Measurements from ENCODE around the gene CERS1.

The CERS1 gene, protein sequence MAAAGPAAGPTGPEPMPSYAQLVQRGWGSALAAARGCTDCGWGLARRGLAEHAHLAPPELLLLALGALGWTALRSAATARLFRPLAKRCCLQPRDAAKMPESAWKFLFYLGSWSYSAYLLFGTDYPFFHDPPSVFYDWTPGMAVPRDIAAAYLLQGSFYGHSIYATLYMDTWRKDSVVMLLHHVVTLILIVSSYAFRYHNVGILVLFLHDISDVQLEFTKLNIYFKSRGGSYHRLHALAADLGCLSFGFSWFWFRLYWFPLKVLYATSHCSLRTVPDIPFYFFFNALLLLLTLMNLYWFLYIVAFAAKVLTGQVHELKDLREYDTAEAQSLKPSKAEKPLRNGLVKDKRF

GRCh38 chr19:18895824-18896341 lies at the start of gene CERS1:
Gene CERS1 (minus strand): TSS chr19:18896158. CDS start chr19:18896072, 86 bp downstream.
- no peak for DNase-seq

- DNase-seq = no peak
Measured at GRCh38 chr19:18945297-18945696, 49.3 kb upstream of the CERS1 start.

- DNase-seq = no peak
Measured at GRCh38 chr19:18943465-18943864, 47.5 kb upstream of the CERS1 start.

GRCh38 chr19:18942692-18943091 lies 46.7 kb upstream of the CERS1 start:
- DNase-seq = no peak

GRCh38 chr19:18941628-18942354 lies 45.8 kb upstream of the CERS1 start:
- DNase-seq = no peak

GRCh38 chr19:18940769-18941627 lies 45.0 kb upstream of the CERS1 start, which contains the start of gene HOMER3:
Gene HOMER3 (minus strand): TSS chr19:18941217. CDS start chr19:18938982, 2,235 bp downstream.
- peak; percentile 69 for DNase-seq

DNA sequence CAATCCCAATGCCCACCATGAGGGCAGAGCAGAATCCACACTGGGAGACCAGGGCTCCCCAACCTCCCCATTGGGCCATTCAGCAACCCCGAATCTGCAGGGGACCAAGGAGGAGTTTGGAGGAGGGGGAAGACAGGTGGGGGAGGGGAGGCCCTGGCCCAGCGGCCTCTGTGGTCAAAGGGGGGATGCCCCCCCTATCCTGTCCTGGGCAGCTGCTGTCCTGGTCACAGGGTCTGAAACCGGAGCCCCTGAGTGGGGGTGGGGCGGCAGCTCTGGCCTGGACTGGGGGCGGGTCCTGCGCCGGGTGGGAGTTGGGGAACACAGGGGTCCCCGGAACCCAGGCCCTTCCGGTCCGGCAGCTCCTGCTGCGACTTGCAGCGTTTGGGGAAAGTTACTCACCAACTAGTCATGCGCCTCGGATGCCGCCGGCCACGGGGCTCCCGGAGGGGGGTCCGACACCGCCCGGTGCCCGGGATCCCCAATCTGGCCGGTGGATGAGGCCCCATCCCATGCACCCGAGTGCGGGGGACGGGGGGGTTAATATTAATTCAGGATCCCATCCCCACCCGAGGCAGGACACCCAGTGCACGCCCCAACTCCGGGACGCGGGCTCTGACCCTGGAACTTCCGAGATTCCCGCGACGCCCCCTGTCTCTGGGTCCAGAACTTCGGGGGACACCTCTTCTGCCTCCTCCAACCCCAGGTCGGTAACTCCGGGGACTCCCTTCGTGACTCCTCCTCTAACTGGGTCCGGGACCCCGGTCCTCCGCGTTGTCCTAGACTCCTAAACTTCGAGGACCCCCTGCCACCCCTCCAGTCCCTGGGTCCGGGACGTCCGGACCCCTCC lies 44.2 kb upstream of the CERS1 start:
- no peak for DNase-seq

- DNase-seq = no peak
Measured at GRCh38 chr19:18939163-18939562, 43.2 kb upstream of the CERS1 start.

DNA sequence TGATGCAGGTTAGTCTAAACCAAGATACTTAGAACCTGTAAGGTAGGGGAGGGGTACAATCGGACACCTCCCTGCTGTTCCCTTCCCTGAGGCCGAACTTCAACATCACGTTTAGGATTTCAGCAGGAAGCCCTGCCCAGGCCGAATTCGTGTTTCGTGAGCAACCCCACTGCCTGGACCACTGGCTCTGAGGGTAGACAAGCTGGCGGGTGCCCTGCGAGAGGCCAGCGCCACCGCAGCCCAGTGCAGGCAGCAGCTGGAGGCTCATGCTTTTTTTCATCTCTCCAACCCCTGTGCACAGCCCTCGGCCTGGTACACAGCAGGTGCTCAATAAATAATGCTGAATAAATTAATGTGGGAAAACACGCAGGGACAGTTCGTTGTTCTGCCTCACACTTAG lies 37.3 kb upstream of the CERS1 start:
- no peak for DNase-seq

GRCh38 chr19:18932216-18932841 lies 36.4 kb upstream of the CERS1 start:
- DNase-seq = peak; percentile 82

DNA sequence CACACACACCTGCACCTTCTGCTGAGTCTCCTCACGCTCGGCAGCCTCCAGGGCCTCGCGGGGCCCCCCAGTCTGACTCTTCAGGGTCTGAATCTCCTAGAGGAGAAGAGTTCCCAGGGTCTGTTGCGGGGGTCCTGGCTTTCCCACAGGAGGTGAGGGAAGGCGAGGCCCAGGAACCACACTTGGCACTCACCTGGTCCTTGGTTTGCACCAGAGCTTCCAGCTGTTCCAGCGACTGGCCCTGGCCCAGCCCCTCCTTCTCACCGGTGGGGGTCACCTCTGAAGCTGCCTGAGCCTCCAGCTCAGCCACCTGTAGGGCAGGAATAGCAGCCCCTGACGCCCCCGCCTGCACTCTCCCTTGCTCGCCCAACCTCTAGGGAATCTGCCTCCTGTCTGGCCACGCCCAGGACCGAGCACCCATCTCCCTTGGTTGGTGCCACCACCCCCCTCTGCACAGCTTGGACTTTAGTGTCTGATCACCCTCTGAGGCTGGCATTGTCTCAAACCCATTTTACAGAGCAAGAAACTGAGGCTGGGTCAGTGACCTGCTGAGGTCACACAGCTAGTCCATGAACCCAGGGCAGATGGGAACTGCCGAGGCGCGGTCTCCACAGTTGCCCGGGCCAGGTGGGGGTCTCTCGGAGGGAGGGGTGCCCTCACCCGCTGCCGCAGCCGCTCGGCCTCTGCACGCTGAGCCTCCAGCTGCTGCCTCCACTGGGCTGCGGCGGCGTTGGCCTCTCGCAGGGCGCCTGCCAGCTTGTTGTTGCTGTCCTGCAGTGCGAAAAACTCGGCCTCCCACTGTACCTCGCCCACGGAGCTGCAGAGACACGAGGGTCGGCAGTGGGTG lies 35.6 kb upstream of the CERS1 start:
- no peak for DNase-seq

GRCh38 chr19:18929311-18929710 lies 33.4 kb upstream of the CERS1 start:
- DNase-seq = no peak

- DNase-seq = no peak
Measured at GRCh38 chr19:18928018-18928805, 32.3 kb upstream of the CERS1 start.

- DNase-seq = no peak
Measured at GRCh38 chr19:18924684-18925213, 28.8 kb upstream of the CERS1 start.

GRCh38 chr19:18922228-18922985 lies 26.4 kb upstream of the CERS1 start:
- no peak for DNase-seq

DNA sequence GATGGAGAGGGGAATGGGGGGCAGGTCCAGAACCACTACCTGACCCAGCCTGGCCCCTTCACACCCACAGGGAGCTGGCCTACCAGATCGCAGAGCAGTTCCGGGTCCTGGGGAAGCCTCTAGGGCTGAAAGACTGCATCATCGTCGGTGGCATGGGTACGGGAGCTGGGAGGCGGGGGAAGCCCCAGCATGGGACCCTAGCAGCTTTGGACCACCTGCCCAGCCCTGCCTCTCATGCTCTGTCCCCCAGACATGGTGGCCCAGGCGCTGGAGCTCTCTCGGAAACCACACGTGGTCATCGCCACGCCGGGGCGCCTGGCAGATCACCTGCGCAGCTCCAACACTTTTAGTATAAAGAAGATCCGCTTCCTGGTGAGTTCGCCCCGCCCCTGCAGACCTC lies 25.6 kb upstream of the CERS1 start:
- no peak for DNase-seq

- no peak for DNase-seq
Measured at GRCh38 chr19:18920400-18920799, 24.4 kb upstream of the CERS1 start.

GRCh38 chr19:18919900-18920214 lies 23.9 kb upstream of the CERS1 start:
- no peak for DNase-seq
